ENCODE measurements around the gene P2RX2.
"Not testable (repeated sequence)": the region's sequence is repeated elsewhere in the genome, so short reads cannot be mapped to it uniquely, and the experiment has no call there.

P2RX2 gene

DNA sequence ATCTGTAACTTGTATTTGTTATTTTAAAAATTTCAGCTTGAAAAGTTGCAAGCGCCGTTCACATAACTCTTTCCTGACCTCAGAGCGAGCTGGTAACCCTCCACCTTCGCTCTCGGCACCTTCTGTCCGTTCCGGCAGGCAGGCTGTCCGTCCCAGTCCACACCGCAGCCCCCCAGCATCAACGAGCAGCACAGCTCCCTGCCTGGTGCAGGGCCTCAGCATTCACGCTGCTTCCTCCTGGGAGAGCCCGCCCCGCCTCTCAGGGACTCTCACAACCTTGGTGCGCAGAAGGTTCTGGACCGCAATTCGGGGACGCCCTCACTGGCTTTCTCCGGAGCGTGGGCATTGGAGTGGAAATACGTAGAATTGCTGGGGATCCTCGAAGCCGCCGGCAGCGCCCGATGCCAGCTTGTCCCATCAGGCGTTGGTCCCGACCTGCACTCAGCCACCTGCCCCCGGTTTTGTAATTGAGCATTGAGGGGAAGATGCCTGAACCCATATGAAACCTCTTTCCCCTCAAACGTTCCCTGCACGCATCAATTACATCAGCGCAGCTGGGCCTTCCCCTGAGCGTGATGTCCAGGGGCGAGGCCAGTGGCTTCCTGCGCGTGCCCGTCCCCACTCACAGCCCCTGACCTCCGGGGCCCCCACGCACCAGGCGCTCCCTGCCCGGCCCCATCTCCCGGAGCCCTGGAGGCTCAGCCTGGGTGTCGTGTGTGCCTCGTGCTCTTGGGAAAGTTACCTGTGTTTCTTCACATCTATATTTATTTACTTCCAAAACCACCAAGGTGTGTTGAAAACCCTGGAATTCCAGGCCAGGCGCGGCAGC lies 27.3 kb upstream of the P2RX2 start:
- FAIRE-seq = no peak
- TF ChIP-seq POLR2AphosphoS5 (IDR thresholded peaks at IDR 0.05; ENCODE audit: low read depth, low read length) (no peak), POU2F2 (IDR thresholded peaks at IDR 0.05; ENCODE audit: low read depth, low read length) (no peak), TAF1 (IDR thresholded peaks at IDR 0.05; ENCODE audit: low read depth, low read length) (no peak), POLR2A (IDR thresholded peaks at IDR 0.05; ENCODE audit: low read depth, low read length) (no peak), PAX5 (IDR thresholded peaks at IDR 0.05; ENCODE audit: insufficient read depth, low read length, severe bottlenecking) (no peak), SPI1 (IDR thresholded peaks at IDR 0.05; ENCODE audit: low read depth, low read length) (no peak)
- no peak for DNase-seq (ENCODE audit: insufficient read length, low spot score)

DNA sequence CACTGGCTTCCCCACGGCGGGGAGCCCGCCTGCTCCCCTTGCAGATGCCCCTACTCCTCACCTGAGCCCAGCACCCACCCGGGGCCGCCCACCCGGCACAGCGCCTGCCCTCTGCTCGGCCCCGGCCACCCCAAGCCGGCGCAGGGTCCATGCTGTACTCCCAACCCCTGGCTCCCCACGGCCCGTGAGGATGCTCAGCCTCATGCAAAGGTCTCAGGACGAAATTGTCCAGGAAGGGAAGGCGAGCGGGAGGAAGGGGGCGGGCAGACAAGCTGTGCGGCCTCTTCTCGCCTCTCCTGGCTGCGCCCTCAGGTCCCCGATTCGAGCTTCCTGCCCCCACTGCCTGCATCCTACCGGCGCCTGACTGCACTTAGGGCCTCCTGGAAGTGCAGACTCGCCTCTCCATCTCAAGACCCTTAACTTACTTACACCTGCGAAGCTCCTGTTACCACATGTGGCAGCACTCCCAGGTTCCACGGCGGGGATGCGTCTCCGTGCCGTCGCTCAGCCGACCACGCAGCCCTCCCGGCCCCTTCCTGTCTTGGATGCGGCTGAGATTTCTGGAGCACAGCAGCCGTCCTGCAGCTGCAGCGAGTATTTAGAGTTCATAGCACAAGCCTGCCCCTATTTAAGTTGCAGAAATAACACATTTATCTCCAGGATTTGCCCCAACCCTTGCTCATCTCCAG lies 26.1 kb upstream of the P2RX2 start:
- TF ChIP-seq POU2F2 (IDR thresholded peaks at IDR 0.05; ENCODE audit: low read depth, low read length) (no peak), POLR2A (IDR thresholded peaks at IDR 0.05; ENCODE audit: low read depth, low read length) (no peak), POLR2AphosphoS5 (IDR thresholded peaks at IDR 0.05; ENCODE audit: low read depth, low read length) (no peak), SPI1 (IDR thresholded peaks at IDR 0.05; ENCODE audit: low read depth, low read length) (no peak), TAF1 (IDR thresholded peaks at IDR 0.05; ENCODE audit: low read depth, low read length) (no peak), PAX5 (IDR thresholded peaks at IDR 0.05; ENCODE audit: insufficient read depth, low read length, severe bottlenecking) (no peak)
- DNase-seq (ENCODE audit: insufficient read length, low spot score) (no peak), FAIRE-seq (no peak)

DNA sequence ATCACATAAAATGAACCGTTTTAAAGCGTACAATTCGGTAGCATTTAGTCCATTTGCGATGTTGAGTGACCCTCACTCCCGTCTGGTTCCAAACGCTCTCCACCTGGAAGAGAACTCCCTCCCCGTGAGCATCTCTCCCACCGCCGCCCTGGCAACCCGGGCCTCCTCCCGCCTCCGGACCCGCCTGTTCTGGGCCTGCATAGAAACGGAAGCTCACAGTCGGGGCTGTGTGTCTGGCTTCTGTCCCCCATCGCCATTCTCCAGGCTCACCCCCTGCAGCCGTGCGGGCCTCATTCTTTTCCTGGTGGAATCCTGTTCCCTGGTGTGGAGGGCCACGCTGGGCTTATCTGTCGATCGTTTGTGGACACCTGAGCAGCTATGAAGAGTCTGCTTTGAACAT lies 25.5 kb upstream of the P2RX2 start:
- TF ChIP-seq POU2F2 (IDR thresholded peaks at IDR 0.05; ENCODE audit: low read depth, low read length) (no peak), TAF1 (IDR thresholded peaks at IDR 0.05; ENCODE audit: low read depth, low read length) (no peak), POLR2A (IDR thresholded peaks at IDR 0.05; ENCODE audit: low read depth, low read length) (no peak), POLR2AphosphoS5 (IDR thresholded peaks at IDR 0.05; ENCODE audit: low read depth, low read length) (no peak), PAX5 (IDR thresholded peaks at IDR 0.05; ENCODE audit: insufficient read depth, low read length, severe bottlenecking) (no peak), SPI1 (IDR thresholded peaks at IDR 0.05; ENCODE audit: low read depth, low read length) (no peak)
- FAIRE-seq = no peak
- no peak for DNase-seq (ENCODE audit: insufficient read length, low spot score)

DNA sequence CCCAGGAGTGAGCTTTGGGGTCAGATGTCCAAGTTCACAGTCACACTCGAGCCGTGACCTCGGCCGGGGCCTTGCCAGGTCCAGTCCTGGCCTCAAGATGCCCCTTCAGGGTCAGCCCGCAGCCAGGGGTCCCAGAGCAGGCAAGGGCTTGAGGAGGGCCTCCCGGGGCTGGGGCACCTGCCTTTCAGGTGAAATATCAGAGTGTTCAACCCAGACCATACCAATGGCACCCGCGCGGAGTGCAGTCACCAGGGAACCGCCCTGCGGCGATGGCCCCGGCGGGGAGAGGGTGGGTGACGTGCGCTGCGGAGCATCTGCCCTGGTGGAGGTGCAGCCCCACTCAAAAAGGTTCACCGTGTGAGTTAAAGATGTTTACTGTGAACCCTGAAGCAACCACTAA lies 25.1 kb upstream of the P2RX2 start:
- no peak for TF ChIP-seq POU2F2 (IDR thresholded peaks at IDR 0.05; ENCODE audit: low read depth, low read length)
- TF ChIP-seq POLR2A (IDR thresholded peaks at IDR 0.05; ENCODE audit: low read depth, low read length) = no peak
- no peak for TF ChIP-seq TAF1 (IDR thresholded peaks at IDR 0.05; ENCODE audit: low read depth, low read length)
- TF ChIP-seq PAX5 (IDR thresholded peaks at IDR 0.05; ENCODE audit: insufficient read depth, low read length, severe bottlenecking) = no peak
- no peak for TF ChIP-seq POLR2AphosphoS5 (IDR thresholded peaks at IDR 0.05; ENCODE audit: low read depth, low read length)
- no peak for TF ChIP-seq SPI1 (IDR thresholded peaks at IDR 0.05; ENCODE audit: low read depth, low read length)
- no peak for FAIRE-seq
- no peak for DNase-seq (ENCODE audit: insufficient read length, low spot score)

DNA sequence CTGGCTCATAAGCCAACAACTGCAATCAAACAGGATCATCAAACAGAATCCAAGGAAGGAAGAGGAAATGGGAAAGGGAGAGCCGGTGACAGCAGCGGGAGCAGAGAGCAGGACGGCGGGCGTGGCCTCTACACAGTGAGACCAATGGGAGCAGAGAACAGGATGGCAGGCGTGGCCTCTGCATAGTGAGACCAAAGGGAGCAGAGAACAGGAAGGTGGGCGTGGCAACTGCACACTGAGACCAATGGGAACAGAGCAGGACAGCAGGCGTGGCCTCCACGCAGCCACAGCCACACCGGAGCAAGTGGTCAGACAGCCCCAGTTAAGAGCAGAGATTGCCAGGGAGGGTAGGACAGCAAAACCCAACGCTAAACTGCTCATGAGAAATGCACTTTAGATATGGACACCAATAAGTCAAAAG lies 24.6 kb upstream of the P2RX2 start:
- peak; percentile 41 for FAIRE-seq
- no peak for DNase-seq (ENCODE audit: insufficient read length, low spot score)
- no peak for TF ChIP-seq POLR2AphosphoS5 (IDR thresholded peaks at IDR 0.05; ENCODE audit: low read depth, low read length)
- TF ChIP-seq SPI1 (IDR thresholded peaks at IDR 0.05; ENCODE audit: low read depth, low read length) = no peak
- no peak for TF ChIP-seq PAX5 (IDR thresholded peaks at IDR 0.05; ENCODE audit: insufficient read depth, low read length, severe bottlenecking)
- no peak for TF ChIP-seq POLR2A (IDR thresholded peaks at IDR 0.05; ENCODE audit: low read depth, low read length)
- TF ChIP-seq TAF1 (IDR thresholded peaks at IDR 0.05; ENCODE audit: low read depth, low read length) = no peak
- no peak for TF ChIP-seq POU2F2 (IDR thresholded peaks at IDR 0.05; ENCODE audit: low read depth, low read length)

DNA sequence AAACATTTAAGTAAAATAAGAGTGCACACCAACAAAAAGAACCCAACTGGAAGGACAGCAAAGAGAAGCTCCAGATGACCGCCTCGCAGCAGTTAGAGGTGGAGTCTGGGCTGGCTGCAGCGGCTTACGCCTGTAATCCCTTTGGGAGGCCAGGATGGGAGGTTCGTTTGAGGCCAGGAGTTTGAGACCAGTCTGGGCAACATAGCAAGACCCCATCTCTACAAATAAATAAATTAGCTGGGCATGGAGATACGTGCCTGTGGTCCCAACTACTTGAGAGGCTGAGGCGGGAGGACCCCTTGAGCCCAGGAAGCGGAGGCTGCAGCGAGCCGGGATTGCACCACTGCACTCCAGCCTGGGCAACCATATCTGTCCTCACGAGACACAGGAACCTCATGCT lies 23.4 kb upstream of the P2RX2 start:
- DNase-seq (ENCODE audit: insufficient read length, low spot score) (no peak), FAIRE-seq (no peak)
- TF ChIP-seq POU2F2 (IDR thresholded peaks at IDR 0.05; ENCODE audit: low read depth, low read length) (no peak), SPI1 (IDR thresholded peaks at IDR 0.05; ENCODE audit: low read depth, low read length) (no peak), TAF1 (IDR thresholded peaks at IDR 0.05; ENCODE audit: low read depth, low read length) (no peak), PAX5 (IDR thresholded peaks at IDR 0.05; ENCODE audit: insufficient read depth, low read length, severe bottlenecking) (no peak), POLR2A (IDR thresholded peaks at IDR 0.05; ENCODE audit: low read depth, low read length) (no peak), POLR2AphosphoS5 (IDR thresholded peaks at IDR 0.05; ENCODE audit: low read depth, low read length) (no peak)

DNA sequence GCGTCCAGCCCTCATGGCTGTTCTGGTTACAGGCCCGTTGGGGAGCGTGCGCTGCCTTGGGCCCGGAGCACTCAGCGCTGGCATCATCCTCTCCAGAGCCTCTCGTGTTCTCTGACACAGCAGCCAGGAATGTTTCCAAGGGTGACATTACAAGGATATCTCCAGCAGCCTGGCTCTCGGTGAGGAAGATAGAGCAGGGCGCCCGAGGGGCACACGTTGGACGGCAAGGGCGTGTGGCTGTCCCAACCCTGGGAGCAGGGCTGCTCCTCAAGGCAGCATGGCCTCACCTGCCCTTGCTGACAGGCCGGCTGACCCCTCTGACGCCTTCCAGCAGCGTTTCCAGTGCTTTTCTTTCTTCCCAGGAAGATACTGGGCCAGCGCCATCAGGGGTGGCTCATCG lies 22.6 kb upstream of the P2RX2 start:
- DNase-seq (ENCODE audit: insufficient read length, low spot score) (no peak), FAIRE-seq (no peak)
- TF ChIP-seq TAF1 (IDR thresholded peaks at IDR 0.05; ENCODE audit: low read depth, low read length) = no peak
- no peak for TF ChIP-seq POU2F2 (IDR thresholded peaks at IDR 0.05; ENCODE audit: low read depth, low read length)
- TF ChIP-seq SPI1 (IDR thresholded peaks at IDR 0.05; ENCODE audit: low read depth, low read length) = no peak
- no peak for TF ChIP-seq POLR2AphosphoS5 (IDR thresholded peaks at IDR 0.05; ENCODE audit: low read depth, low read length)
- no peak for TF ChIP-seq PAX5 (IDR thresholded peaks at IDR 0.05; ENCODE audit: insufficient read depth, low read length, severe bottlenecking)
- TF ChIP-seq POLR2A (IDR thresholded peaks at IDR 0.05; ENCODE audit: low read depth, low read length) = no peak

DNA sequence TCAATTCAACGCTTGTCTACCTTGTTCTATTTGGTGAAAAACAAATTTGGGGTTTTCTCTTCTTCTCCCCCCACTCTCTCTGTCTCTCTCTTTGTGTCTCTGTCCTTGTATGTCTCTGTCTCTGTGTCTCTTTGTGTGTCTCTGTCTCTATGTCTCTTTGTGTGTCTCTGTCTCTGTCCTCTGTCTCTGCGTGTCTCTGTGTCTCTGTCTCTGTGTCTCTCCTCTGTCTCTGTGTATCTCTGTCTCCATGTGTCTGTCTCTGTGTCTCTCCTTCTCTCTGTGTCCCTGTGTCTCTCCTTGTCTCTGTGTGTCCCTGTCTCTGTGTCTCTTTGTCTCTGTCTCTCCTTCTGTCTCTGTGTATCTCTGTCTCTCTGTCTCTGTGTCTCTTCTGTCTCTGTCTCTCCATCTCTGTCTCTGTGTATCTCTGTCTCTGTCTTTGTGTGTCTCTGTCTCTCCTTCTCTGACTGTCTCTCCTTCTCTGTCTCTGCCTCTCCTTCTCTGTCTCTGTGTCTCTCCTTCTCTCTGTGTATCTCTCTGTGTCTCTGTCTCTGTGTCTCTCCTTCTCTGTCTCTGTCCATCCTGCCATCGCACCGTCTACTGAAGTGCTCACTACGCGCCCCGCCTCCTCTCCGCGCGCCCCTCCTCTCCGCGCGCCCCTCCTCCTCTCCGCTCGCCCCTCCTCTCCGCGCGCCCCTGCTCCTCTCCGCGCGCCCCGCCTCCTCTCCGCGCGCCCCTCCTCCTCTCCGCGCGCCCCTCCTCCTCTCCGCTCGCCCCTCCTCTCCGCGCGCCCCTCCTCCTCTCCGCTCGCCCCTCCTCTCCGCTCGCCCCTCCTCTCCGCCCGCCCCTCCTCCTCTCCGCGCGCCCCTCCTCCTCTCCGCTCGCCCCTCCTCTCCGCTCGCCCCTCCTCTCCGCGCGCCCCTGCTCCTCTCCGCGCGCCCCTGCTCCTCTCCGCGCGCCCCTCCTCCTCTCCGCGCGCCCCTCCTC lies 21.0 kb upstream of the P2RX2 start:
- TF ChIP-seq TAF1 (IDR thresholded peaks at IDR 0.05; ENCODE audit: low read depth, low read length) = no peak
- no peak for TF ChIP-seq POLR2AphosphoS5 (IDR thresholded peaks at IDR 0.05; ENCODE audit: low read depth, low read length)
- no peak for TF ChIP-seq PAX5 (IDR thresholded peaks at IDR 0.05; ENCODE audit: insufficient read depth, low read length, severe bottlenecking)
- TF ChIP-seq SPI1 (IDR thresholded peaks at IDR 0.05; ENCODE audit: low read depth, low read length) = no peak
- TF ChIP-seq POU2F2 (IDR thresholded peaks at IDR 0.05; ENCODE audit: low read depth, low read length) = no peak
- TF ChIP-seq POLR2A (IDR thresholded peaks at IDR 0.05; ENCODE audit: low read depth, low read length) = no peak
- DNase-seq (ENCODE audit: insufficient read length, low spot score) (no peak), FAIRE-seq (no peak)

DNA sequence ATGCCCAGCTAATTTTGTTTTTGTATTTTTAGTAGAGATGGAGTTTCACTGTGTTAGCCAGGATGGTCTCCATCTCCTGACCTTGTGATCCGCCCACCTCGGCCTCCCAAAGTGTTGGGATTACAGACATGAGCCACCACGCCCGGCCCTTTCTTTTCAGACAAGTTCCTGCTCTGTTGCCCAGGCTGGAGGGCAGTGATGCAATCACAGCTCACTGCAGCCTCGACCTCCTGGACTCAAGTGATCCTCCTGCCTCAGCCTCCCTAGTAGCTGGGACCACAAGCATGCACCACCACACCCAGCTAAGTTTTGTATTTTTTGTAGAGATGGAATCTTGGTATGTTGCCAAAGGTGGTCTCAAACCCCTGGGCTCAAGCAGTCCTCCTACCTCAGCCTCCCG lies 19.1 kb upstream of the P2RX2 start:
- DNase-seq (ENCODE audit: insufficient read length, low spot score); FAIRE-seq: not testable (repeated sequence)

Data from GM12891 (cell line).